ENCODE results near the gene ZFP37. TPM values are rescaled to one million over a fixed set of nuclear protein-coding genes. Genes with fewer than 3 reads are reported as not detected.
A peak's percentile ranks its signal among the peaks of the same experiment; 100 is the strongest.
"Not testable (repeated sequence)": the region's sequence is repeated elsewhere in the genome, so short reads cannot be mapped to it uniquely, and the experiment has no call there.

ZFP37 gene
- total RNA-seq (1 to 10 TPM; 2.2 to 4.1 (median 2.9) TPM), polyA plus RNA-seq (under 1 TPM; 0.65 to 0.74 (median 0.71) TPM)
- long read RNA-seq, donor 1, partial matches to known transcripts: 0 of 2 reads
- long read RNA-seq, donor 1, other reads (novel, unspliced or antisense): 0 of 2 reads
- long read RNA-seq, donor 2: 0 reads

GRCh38 chr9:113056191-113057106 lies at the start of gene ZFP37:
ZFP37 (minus strand) TSS chr9:113056724; CDS start chr9:113056688, 36 bp downstream.
- H3K9me3 ChIP-seq: peaks cover 16 to 92% (median 82%) of the 10 kb centered on the region in 8 donors
- peaks cover 0 to 32% (median 0%) of the 10 kb centered on the region in 6 donors for H3K36me3 ChIP-seq
- H3K4me3 ChIP-seq: peak within 1 kb of the TSS; percentile 48 to 89 (median 60)
- H3K27me3 ChIP-seq (replicated peaks in 1 of 7): peaks cover 0 to 45% (median 10%) of the 10 kb centered on the region in 7 donors
- H3K4me1 ChIP-seq: peaks cover 0 to 14% (median 2%) of the 10 kb centered on the region in 6 donors
- 5 to 14% (median 6%) methylated on average over 37 to 62 of the region's 62 CpGs for WGBS, 5 donors
- TF ChIP-seq POLR2A (IDR thresholded peaks at IDR 0.05) (no peak), CTCF (IDR thresholded peaks at IDR 0.05 in 8 of 11, conservative IDR thresholded peaks at IDR 0.05 in 3 of 11) (no peak), POLR2AphosphoS5 (IDR thresholded peaks at IDR 0.05) (peak; percentile 84 to 86 (median 85))
- H3K27ac ChIP-seq: peak within 1 kb of the TSS; percentile 44 to 86 (median 77)
- DNase-seq: peak; percentile 93
- intact Hi-C loops (cut with DNase I; ENCODE audit: low total_unique reads): no loop called here

DNA sequence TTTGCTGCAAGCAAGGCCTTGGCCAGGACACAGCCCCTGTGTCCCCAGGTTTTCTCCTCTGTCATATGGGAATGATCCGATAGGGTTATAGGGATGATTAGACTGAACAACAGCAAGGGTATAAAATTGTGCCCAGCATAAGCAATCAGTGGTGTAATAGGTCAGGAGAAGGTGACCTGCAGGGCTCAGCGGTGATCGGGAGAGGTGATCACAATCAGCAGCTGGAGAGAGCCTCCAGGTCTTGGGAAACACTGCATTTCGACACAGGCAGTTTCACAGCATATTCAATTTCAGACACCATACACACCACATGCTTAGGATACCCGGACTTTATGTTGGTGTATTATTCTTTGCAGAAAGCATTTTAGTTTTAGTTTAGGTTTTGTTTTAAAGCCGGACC lies 48.8 kb upstream of the ZFP37 start:
- no CpG with 5 or more reads among the region's 6 CpGs for WGBS, 5 donors
- DNase-seq; H3K4me1 ChIP-seq; intact Hi-C loops (cut with DNase I; ENCODE audit: low total_unique reads); H3K27ac ChIP-seq; H3K4me3 ChIP-seq; H3K27me3 ChIP-seq (replicated peaks in 1 of 7); H3K36me3 ChIP-seq; H3K9me3 ChIP-seq: not testable (repeated sequence)

DNA sequence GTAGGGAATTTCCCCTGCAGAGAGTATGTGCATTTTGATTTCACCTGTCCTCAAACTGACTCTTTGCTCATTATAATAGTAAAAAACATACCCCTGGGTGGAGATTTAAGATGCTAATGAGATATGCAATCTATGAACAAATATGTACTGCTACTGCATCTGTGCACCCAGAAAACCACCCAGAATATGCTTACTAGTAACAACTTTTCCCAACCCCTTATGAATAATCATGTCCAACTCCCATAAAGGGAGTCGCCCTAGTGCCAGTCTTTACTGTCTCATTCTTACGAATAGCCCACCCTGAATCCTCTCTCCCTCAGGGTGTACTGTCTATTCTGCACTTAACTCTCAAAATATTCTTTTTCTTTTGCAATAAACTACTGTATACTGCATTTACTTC lies 39.0 kb upstream of the ZFP37 start:
- Histone ChIP-seq H3K9me3 (peaks cover 0 to 7% (median 0%) of the 10 kb centered on the region in 8 donors), H3K27ac (no peak overlapping the region), H3K4me3 (no peak overlapping the region), H3K27me3 (replicated peaks in 1 of 7) (peaks cover 0 to 75% (median 25%) of the 10 kb centered on the region in 7 donors), H3K4me1 (no peaks in the 10 kb centered on the region), H3K36me3 (no peaks in the 10 kb centered on the region)
- 54 to 81% (median 74%) methylated on average over 2 of the region's 2 CpGs for WGBS, 5 donors
- no peak for DNase-seq
- TF ChIP-seq CTCF (IDR thresholded peaks at IDR 0.05 in 8 of 11, conservative IDR thresholded peaks at IDR 0.05 in 3 of 11) (no peak), POLR2AphosphoS5 (IDR thresholded peaks at IDR 0.05) (no peak), POLR2A (IDR thresholded peaks at IDR 0.05) (no peak)
- intact Hi-C loops (cut with DNase I; ENCODE audit: low total_unique reads): no loop called here

GRCh38 chr9:113089924-113090323 lies 33.4 kb upstream of the ZFP37 start:
- WGBS, 5 donors: 37 to 76% (median 53%) methylated on average over 14 to 16 of the region's 23 CpGs
- intact Hi-C loops (cut with DNase I; ENCODE audit: low total_unique reads); DNase-seq: not testable (repeated sequence)

GRCh38 chr9:113089143-113089505 lies 32.6 kb upstream of the ZFP37 start:
- H3K4me1 ChIP-seq; H3K4me3 ChIP-seq; DNase-seq; intact Hi-C loops (cut with DNase I; ENCODE audit: low total_unique reads); H3K27ac ChIP-seq; H3K36me3 ChIP-seq: not testable (repeated sequence)
- peaks cover 0 to 15% (median 0%) of the 10 kb centered on the region in 8 donors for H3K9me3 ChIP-seq
- WGBS, 5 donors: 25 to 34% methylated on average over 11 to 13 of the region's 25 CpGs; no CpG with 5 or more reads in 3 of the 5 donors
- H3K27me3 ChIP-seq (replicated peaks in 1 of 7): peaks cover 0 to 59% (median 20%) of the 10 kb centered on the region in 7 donors

More at GRCh38 chr9:113089924-113090323, 33.4 kb upstream of the ZFP37 start:
- H3K27ac ChIP-seq, H3K36me3 ChIP-seq, H3K4me3 ChIP-seq, H3K4me1 ChIP-seq: not testable (repeated sequence)
- H3K27me3 ChIP-seq (replicated peaks in 1 of 7): peaks cover 0 to 67% (median 25%) of the 10 kb centered on the region in 7 donors
- H3K9me3 ChIP-seq: peaks cover 0 to 15% (median 0%) of the 10 kb centered on the region in 8 donors

DNA sequence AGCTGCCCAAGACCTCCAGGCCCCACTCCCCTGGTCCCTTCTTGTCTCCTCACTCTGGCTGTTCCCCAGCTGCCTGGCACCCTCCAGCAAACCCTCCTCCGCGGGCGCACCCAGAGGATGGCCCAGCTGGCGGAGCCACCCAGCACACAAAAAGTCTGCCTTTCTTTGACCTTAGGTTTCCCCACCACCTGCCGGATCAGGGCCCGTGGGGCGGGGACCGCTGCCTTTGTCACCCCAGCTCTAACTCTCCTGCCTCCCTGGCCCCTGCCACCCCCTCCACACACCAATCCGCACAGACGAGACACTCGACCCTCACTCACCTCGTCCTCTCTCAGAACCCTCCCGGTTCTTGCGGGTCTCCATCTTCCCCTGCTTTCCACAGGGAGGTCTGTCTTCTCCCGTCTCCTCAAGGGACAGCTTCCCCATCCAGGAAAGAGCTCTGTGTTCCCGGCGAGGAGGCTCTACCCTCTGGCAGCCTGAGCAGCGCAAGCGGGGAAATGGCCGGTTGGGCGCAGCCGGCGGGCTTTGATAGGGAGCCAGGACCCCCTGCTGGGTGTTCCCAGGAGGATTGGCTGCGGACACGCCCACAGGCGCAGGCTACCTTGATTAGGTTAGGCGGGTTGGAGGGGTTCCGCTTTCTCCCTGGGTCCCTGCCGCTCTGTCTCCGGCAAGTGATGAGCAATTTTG lies 32.1 kb upstream of the ZFP37 start:
- H3K36me3 ChIP-seq; H3K4me1 ChIP-seq; H3K27ac ChIP-seq; intact Hi-C loops (cut with DNase I; ENCODE audit: low total_unique reads); DNase-seq; H3K4me3 ChIP-seq: not testable (repeated sequence)
- H3K9me3 ChIP-seq: peaks cover 0 to 15% (median 0%) of the 10 kb centered on the region in 8 donors
- peaks cover 0 to 54% (median 20%) of the 10 kb centered on the region in 7 donors for H3K27me3 ChIP-seq (replicated peaks in 1 of 7)
- 12 to 36% (median 25%) methylated on average over 2 to 21 of the region's 30 CpGs for WGBS, 5 donors

GRCh38 chr9:113062932-113063310 lies 6.4 kb upstream of the ZFP37 start:
- Histone ChIP-seq H3K9me3 (peaks cover 0 to 45% (median 29%) of the 10 kb centered on the region in 8 donors), H3K27me3 (replicated peaks in 1 of 7) (peaks cover 0 to 44% (median 20%) of the 10 kb centered on the region in 7 donors)
- H3K4me3 ChIP-seq; H3K4me1 ChIP-seq; H3K27ac ChIP-seq; intact Hi-C loops (cut with DNase I; ENCODE audit: low total_unique reads); DNase-seq; H3K36me3 ChIP-seq: not testable (repeated sequence)
- WGBS, 5 donors: 36 to 77% (median 52%) methylated on average over 12 to 18 of the region's 20 CpGs

All from spleen (tissue), 13 donors.